Fibroblast of lung (primary cell): ENCODE measurements around the gene USP30. TPM values are rescaled to one million over a fixed set of nuclear protein-coding genes. Genes with fewer than 3 reads are reported as not detected.

Source experiments
- DNase-seq, 2 donors: peaks; one replicate each; pipeline versions ENCODE4 v3.0.0 to v3.0.0-alpha.2; 2010; ENCODE audit warnings: low read depth in 2 of 2
- H2AFZ ChIP-seq: 2 replicates; pipeline ENCODE4 v1.5.1; 2012; ENCODE audit warnings: low read length, control low read depth, inconsistent platforms
- H3K27ac ChIP-seq: 2 replicates; pipeline ENCODE4 v1.5.1; 2011; ENCODE audit warnings: low read length, control low read depth; ENCODE audit not compliant: insufficient read depth
- H3K27me3 ChIP-seq: 2 replicates; pipeline ENCODE4 v1.5.1; 2011; ENCODE audit warnings: mild to moderate bottlenecking, low read length; ENCODE audit not compliant: control insufficient read depth, insufficient read depth
- H3K36me3 ChIP-seq: 2 replicates; pipeline ENCODE4 v1.5.1; 2011; ENCODE audit warnings: low read length; ENCODE audit not compliant: control insufficient read depth, insufficient read depth
- H3K4me1 ChIP-seq: 2 replicates; pipeline ENCODE4 v1.5.1; 2011; ENCODE audit warnings: low read length; ENCODE audit not compliant: control insufficient read depth, insufficient read depth; ENCODE audit errors: extremely low read depth
- H3K4me2 ChIP-seq: 2 replicates; pipeline ENCODE4 v1.5.1; 2011; ENCODE audit warnings: low read length, control low read depth; ENCODE audit not compliant: insufficient read depth; ENCODE audit errors: extremely low read depth
- H3K4me3 ChIP-seq, 4 experiments: fragments of 200-600 bp in 1 of 4; sonication (generic) in 1 of 4; replicated peaks in 1 of 4; 2 replicates each; pipeline ENCODE4 v1.5.1; 2011 to 2016; ENCODE audit warnings: low read length in 4 of 4, low read depth in 3 of 4, mild to moderate bottlenecking in 3 of 4, control low read depth in 2 of 4, inconsistent platforms in 1 of 4, mixed read lengths in 1 of 4; ENCODE audit not compliant: insufficient read depth in 1 of 4; ENCODE audit errors: control extremely low read depth in 1 of 4
- H3K79me2 ChIP-seq: 2 replicates; pipeline ENCODE4 v1.5.1; 2012; ENCODE audit warnings: mild to moderate bottlenecking, low read length, inconsistent platforms; ENCODE audit not compliant: control insufficient read depth, insufficient read depth
- H3K9ac ChIP-seq: 2 replicates; pipeline ENCODE4 v1.5.1; 2011; ENCODE audit warnings: mild to moderate bottlenecking, low read length, control low read depth; ENCODE audit not compliant: insufficient read depth
- H3K9me3 ChIP-seq: 2 replicates; pipeline ENCODE4 v1.5.1; 2012; ENCODE audit warnings: low read depth, low read length; ENCODE audit not compliant: control insufficient read depth, insufficient read depth
- H4K20me1 ChIP-seq: 2 replicates; pipeline ENCODE4 v1.5.1; 2011; ENCODE audit warnings: low read length; ENCODE audit not compliant: control insufficient read depth, insufficient read depth; ENCODE audit errors: extremely low read depth
- CTCF ChIP-seq, 2 donors: IDR thresholded peaks in 1 of 2; conservative IDR thresholded peaks in 1 of 2; 1 replicate in 1 of 2; 2 replicates in 1 of 2; pipeline ENCODE4 v1.5.1; 2011 to 2012; ENCODE audit warnings: low read length in 2 of 2, control low read depth in 1 of 2, inconsistent platforms in 1 of 2, low read depth in 1 of 2, mild to moderate bottlenecking in 1 of 2
- EZH2 ChIP-seq: IDR thresholded peaks from 2 replicates; pipeline ENCODE4 v1.5.1; 2012; ENCODE audit warnings: low read length, control low read depth, mild to moderate bottlenecking; ENCODE audit errors: missing control alignments
- polyA plus RNA-seq, 2 donors: library from polyadenylated mRNA; depleted of rRNA in 1 of 2; stranded (reverse) in 1 of 2; unstranded in 1 of 2; fragments of >200 nt; gene quantifications; 2 replicates each; pipeline ENCODE4 v1.2.1, GENCODE V29; 2011 to 2012; ENCODE audit warnings: missing spikeins in 1 of 2
- total RNA-seq: library from RNA; depleted of rRNA; stranded (reverse); fragments of >200 nt; gene quantifications from 2 replicates; pipeline ENCODE4 v1.2.1, GENCODE V29; 2014

USP30 gene
- total and polyA plus RNA-seq, 2 donors (not counting 1 experiment from before 2014, with no cell fraction given), result 9.9 to 13.9 TPM

- peaks cover 4% of the 10 kb centered on the region for H3K36me3 ChIP-seq
These were observed 52.8 kb downstream of the USP30 start for GRCh38 chr12:109105176-109105575.

GRCh38 chr12:109109746-109110350 is 57.5 kb downstream of the USP30 start:
- H3K27ac ChIP-seq, result peak overlapping the region; percentile 92

More at GRCh38 chr12:109105176-109105575, 52.8 kb downstream of the USP30 start:
- peaks cover under 1% of the 10 kb centered on the region for H3K79me2 ChIP-seq
- H3K27ac ChIP-seq, result no peak overlapping the region
- TF ChIP-seq CTCF (conservative IDR thresholded peaks at IDR 0.05 in 1 of 2, IDR thresholded peaks at IDR 0.05 in 1 of 2; ENCODE audit: low read depth in 1 of 2, low read length in 2 of 2) (no peak), EZH2 (no peak)
- no peaks in the 10 kb centered on the region for H4K20me1 ChIP-seq
- no peak overlapping the region for H3K9ac ChIP-seq
- no peak overlapping the region for H3K4me2 ChIP-seq
- H3K9me3 ChIP-seq, result no peaks in the 10 kb centered on the region
- no peaks in the 10 kb centered on the region for H3K27me3 ChIP-seq
- H3K4me3 ChIP-seq, result no peak overlapping the region
- no peak overlapping the region for H2AFZ ChIP-seq
- H3K4me1 ChIP-seq, result peaks cover 1% of the 10 kb centered on the region
- no peak for DNase-seq

GRCh38 chr12:109110988-109111495 is 58.7 kb downstream of the USP30 start:
- H3K27ac ChIP-seq, result peak overlapping the region; percentile 92
- H3K4me3 ChIP-seq, result peak overlapping the region; percentile 49 to 74 (median 65)
- H4K20me1 ChIP-seq, result no peaks in the 10 kb centered on the region
- DNase-seq, result peak; percentile 79 to 86
- no peaks in the 10 kb centered on the region for H3K79me2 ChIP-seq
- H3K4me2 ChIP-seq, result peak overlapping the region; percentile 81
- peaks cover 7% of the 10 kb centered on the region for H3K4me1 ChIP-seq
- H3K36me3 ChIP-seq, result peaks cover 2% of the 10 kb centered on the region
- peak overlapping the region; percentile 89 for H2AFZ ChIP-seq
- H3K27me3 ChIP-seq, result no peaks in the 10 kb centered on the region
- no peaks in the 10 kb centered on the region for H3K9me3 ChIP-seq
- H3K9ac ChIP-seq, result peak overlapping the region; percentile 80
- TF ChIP-seq CTCF (conservative IDR thresholded peaks at IDR 0.05 in 1 of 2, IDR thresholded peaks at IDR 0.05 in 1 of 2; ENCODE audit: low read depth in 1 of 2, low read length in 2 of 2), result no peak
- TF ChIP-seq EZH2, result no peak

More at GRCh38 chr12:109109746-109110350, 57.5 kb downstream of the USP30 start:
- Histone ChIP-seq H3K9ac (no peak overlapping the region), H3K4me2 (no peak overlapping the region), H3K36me3 (peaks cover 4% of the 10 kb centered on the region), H2AFZ (no peak overlapping the region), H3K79me2 (no peaks in the 10 kb centered on the region), H3K4me1 (peaks cover 7% of the 10 kb centered on the region), H3K27me3 (no peaks in the 10 kb centered on the region), H3K9me3 (no peaks in the 10 kb centered on the region), H3K4me3 (no peak overlapping the region), H4K20me1 (no peaks in the 10 kb centered on the region)
- DNase-seq, result no peak
- no peak for TF ChIP-seq EZH2
- no peak for TF ChIP-seq CTCF (conservative IDR thresholded peaks at IDR 0.05 in 1 of 2, IDR thresholded peaks at IDR 0.05 in 1 of 2; ENCODE audit: low read depth in 1 of 2, low read length in 2 of 2)
